ENCODE measurements around the gene N4BP2L1. TPM values are rescaled to one million over a fixed set of nuclear protein-coding genes. Genes with fewer than 3 reads are reported as not detected.

N4BP2L1 gene
- total RNA-seq, 1 experiment from 2014 or later, result 1.1 TPM

GRCh38 chr13:32414580-32414979 lies 13.3 kb downstream of the N4BP2L1 start:
- ChIA-PET CTCF (interaction anchor here (1.1 to 1.4 kb wide), 2 partner anchors 147 to 168 kb away, joined by 3 read pairs; no protein-coding TSS in a partner anchor), POLR2A (no interaction called here), RAD21 (ENCODE audit: low non-redundant PET in 1 of 2, low total read pairs in 2 of 2, uncharacterized antibody in 2 of 2, unreplicated experiment in 2 of 2) (no interaction called here)
- Histone ChIP-seq H3K4me2 (ENCODE audit: low read length) (no peak overlapping the region), H3K9ac (ENCODE audit: low read length) (no peak overlapping the region), H3K9me3 (ENCODE audit: control insufficient read depth in 1 of 2, insufficient read depth in 1 of 2, low read depth in 1 of 2, low read length in 2 of 2) (no peaks in the 10 kb centered on the region), H3K27ac (ENCODE audit: low read depth, low read length) (no peak overlapping the region), H4K20me1 (ENCODE audit: insufficient read depth) (no peaks in the 10 kb centered on the region), H3K4me1 (ENCODE audit: control insufficient read depth in 1 of 2, insufficient read depth in 2 of 2, low read length in 2 of 2) (no peaks in the 10 kb centered on the region), H3K9me2 (ENCODE audit: insufficient read depth) (no peaks in the 10 kb centered on the region), H2AFZ (ENCODE audit: low read depth, low read length, poor library complexity, severe bottlenecking) (no peak overlapping the region), H3K27me3 (ENCODE audit: insufficient read depth, low read length) (no peaks in the 10 kb centered on the region), H3K36me3 (ENCODE audit: control insufficient read depth in 1 of 2, insufficient read depth in 2 of 2, low read length in 2 of 2) (no peaks in the 10 kb centered on the region), H3K79me2 (ENCODE audit: insufficient read depth, low read length) (no peaks in the 10 kb centered on the region), H3K4me3 (replicated peaks in 1 of 2; ENCODE audit: low read depth in 1 of 2, low read length in 2 of 2) (no peak overlapping the region)
- TF ChIP-seq CTCF (IDR thresholded peaks at IDR 0.05 in 2 of 3, conservative IDR thresholded peaks at IDR 0.05 in 1 of 3; ENCODE audit: borderline replicate concordance in 1 of 3, insufficient read depth in 1 of 3, low read depth in 2 of 3, low read length in 2 of 3), result no peak
- TF ChIP-seq MAX (IDR thresholded peaks at IDR 0.05), result no peak
- no peak for TF ChIP-seq TCF7L2 (IDR thresholded peaks at IDR 0.05; ENCODE audit: borderline replicate concordance, extremely low read depth, insufficient read depth, insufficient read length)
- TF ChIP-seq ELF1 (IDR thresholded peaks at IDR 0.05; ENCODE audit: borderline replicate concordance, low read depth), result no peak
- no peak for TF ChIP-seq JUND (IDR thresholded peaks at IDR 0.05)
- TF ChIP-seq EZH2 (IDR thresholded peaks at IDR 0.05), result no peak
- no peak for TF ChIP-seq POLR2A (IDR thresholded peaks at IDR 0.05; ENCODE audit: borderline replicate concordance, extremely low read depth, insufficient read depth, insufficient read length)
- no peak for TF ChIP-seq REST (IDR thresholded peaks at IDR 0.05; ENCODE audit: low read depth)
- TF ChIP-seq EGR1 (IDR thresholded peaks at IDR 0.05; ENCODE audit: low read depth), result no peak
- TF ChIP-seq EZH2phosphoT487 (IDR thresholded peaks at IDR 0.05; ENCODE audit: borderline replicate concordance), result no peak
- no peak for TF ChIP-seq CEBPB (IDR thresholded peaks at IDR 0.05; ENCODE audit: low read depth)
- TF ChIP-seq SIN3A (IDR thresholded peaks at IDR 0.05; ENCODE audit: low read depth), result no peak
- TF ChIP-seq ZBTB33 (IDR thresholded peaks at IDR 0.05; ENCODE audit: extremely low read depth, insufficient replicate concordance, low read length), result no peak
- no peak for TF ChIP-seq ATF3 (IDR thresholded peaks at IDR 0.05)
- DNase-seq (ENCODE audit: low read depth, low spot score) (no peak), ATAC-seq (no peak)
- intact Hi-C loops (cut with micrococcal nuclease), result no loop called here
- BruUV-seq (replicated peaks), result no TSS peak

Data from HCT116 (cell line).